ENCODE results near the gene SARS1. TPM values are rescaled to one million over a fixed set of nuclear protein-coding genes. Genes with fewer than 3 reads are reported as not detected.

Gene SARS1
- total RNA-seq, 4 donors from 2014 or later, result 109 to 151 (median 132) TPM

DNA sequence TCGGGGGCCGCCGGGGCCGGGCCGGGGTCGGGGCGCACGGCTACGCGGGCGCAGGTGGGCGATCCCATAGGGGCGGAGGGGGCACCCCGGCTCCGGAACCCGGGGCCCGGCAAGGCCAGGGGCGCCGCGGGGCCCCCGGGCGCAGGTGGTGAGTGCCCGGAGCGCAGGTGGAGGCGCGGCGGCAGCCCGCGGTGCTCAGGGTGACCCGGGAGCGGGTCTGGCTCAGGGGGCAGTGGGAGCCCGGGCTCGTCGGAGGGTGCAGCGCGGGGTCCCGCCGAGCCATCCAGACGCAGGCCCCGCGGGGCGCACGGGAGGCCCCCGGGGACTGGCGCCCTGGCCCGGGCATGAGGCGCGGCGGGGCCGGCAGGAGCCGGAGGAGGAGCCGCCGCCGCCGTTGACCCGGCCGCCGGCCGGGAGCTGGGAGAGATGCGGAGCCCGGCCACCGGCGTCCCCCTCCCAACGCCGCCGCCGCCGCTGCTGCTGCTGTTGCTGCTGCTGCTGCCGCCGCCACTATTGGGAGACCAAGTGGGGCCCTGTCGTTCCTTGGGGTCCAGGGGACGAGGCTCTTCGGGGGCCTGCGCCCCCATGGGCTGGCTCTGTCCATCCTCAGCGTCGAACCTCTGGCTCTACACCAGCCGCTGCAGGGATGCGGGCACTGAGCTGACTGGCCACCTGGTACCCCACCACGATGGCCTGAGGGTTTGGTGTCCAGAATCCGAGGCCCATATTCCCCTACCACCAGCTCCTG is 36.1 kb downstream of the SARS1 start:
- TF ChIP-seq, protein P1, sequence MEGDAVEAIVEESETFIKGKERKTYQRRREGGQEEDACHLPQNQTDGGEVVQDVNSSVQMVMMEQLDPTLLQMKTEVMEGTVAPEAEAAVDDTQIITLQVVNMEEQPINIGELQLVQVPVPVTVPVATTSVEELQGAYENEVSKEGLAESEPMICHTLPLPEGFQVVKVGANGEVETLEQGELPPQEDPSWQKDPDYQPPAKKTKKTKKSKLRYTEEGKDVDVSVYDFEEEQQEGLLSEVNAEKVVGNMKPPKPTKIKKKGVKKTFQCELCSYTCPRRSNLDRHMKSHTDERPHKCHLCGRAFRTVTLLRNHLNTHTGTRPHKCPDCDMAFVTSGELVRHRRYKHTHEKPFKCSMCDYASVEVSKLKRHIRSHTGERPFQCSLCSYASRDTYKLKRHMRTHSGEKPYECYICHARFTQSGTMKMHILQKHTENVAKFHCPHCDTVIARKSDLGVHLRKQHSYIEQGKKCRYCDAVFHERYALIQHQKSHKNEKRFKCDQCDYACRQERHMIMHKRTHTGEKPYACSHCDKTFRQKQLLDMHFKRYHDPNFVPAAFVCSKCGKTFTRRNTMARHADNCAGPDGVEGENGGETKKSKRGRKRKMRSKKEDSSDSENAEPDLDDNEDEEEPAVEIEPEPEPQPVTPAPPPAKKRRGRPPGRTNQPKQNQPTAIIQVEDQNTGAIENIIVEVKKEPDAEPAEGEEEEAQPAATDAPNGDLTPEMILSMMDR (IDR thresholded peaks at IDR 0.05), result no peak
- ATAC-seq (ENCODE audit: low FRiP score), result peak; percentile 37
- DNase-seq (ENCODE audit: low spot score), result no peak

DNA sequence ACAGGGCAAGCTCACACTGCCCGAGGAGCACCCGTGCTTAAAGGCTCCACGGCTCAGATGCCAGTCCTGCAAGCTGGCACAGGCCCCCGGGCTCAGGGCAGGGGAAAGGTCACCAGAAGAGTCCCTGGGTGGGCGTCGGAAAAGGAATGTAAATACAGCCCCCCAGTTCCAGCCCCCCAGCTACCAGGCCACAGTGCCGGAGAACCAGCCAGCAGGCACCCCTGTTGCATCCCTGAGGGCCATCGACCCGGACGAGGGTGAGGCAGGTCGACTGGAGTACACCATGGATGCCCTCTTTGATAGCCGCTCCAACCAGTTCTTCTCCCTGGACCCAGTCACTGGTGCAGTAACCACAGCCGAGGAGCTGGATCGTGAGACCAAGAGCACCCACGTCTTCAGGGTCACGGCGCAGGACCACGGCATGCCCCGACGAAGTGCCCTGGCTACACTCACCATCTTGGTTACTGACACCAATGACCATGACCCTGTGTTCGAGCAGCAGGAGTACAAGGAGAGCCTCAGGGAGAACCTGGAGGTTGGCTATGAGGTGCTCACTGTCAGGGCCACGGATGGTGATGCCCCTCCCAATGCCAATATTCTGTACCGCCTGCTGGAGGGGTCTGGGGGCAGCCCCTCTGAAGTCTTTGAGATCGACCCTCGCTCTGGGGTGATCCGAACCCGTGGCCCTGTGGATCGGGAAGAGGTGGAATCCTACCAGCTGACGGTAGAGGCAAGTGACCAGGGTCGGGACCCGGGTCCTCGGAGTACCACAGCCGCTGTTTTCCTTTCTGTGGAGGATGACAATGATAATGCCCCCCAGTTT is 36.9 kb downstream of the SARS1 start:
- no peak for DNase-seq (ENCODE audit: low spot score)

DNA sequence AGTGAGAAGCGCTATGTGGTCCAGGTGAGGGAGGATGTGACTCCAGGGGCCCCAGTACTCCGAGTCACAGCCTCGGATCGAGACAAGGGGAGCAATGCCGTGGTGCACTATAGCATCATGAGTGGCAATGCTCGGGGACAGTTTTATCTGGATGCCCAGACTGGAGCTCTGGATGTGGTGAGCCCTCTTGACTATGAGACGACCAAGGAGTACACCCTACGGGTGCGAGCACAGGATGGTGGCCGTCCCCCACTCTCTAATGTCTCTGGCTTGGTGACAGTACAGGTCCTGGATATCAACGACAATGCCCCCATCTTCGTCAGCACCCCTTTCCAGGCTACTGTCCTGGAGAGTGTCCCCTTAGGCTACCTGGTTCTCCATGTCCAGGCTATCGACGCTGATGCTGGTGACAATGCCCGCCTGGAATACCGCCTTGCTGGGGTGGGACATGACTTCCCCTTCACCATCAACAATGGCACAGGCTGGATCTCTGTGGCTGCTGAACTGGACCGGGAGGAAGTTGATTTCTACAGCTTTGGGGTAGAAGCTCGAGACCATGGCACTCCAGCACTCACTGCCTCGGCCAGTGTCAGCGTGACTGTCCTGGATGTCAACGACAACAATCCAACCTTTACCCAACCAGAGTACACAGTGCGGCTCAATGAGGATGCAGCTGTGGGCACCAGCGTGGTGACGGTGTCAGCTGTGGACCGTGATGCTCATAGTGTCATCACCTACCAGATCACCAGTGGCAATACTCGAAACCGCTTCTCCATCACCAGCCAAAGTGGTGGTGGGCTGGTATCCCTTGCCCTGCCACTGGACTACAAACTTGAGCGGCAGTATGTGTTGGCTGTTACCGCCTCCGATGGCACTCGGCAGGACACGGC is 37.8 kb downstream of the SARS1 start:
- DNase-seq (ENCODE audit: low spot score) (no peak), ATAC-seq (ENCODE audit: low FRiP score) (no peak)
- TF ChIP-seq, protein P1 (IDR thresholded peaks at IDR 0.05), result no peak

More for the DNA sequence above, 36.9 kb downstream of the SARS1 start:
- TF ChIP-seq, protein P1 (IDR thresholded peaks at IDR 0.05), result no peak
- no peak for ATAC-seq (ENCODE audit: low FRiP score)

DNA sequence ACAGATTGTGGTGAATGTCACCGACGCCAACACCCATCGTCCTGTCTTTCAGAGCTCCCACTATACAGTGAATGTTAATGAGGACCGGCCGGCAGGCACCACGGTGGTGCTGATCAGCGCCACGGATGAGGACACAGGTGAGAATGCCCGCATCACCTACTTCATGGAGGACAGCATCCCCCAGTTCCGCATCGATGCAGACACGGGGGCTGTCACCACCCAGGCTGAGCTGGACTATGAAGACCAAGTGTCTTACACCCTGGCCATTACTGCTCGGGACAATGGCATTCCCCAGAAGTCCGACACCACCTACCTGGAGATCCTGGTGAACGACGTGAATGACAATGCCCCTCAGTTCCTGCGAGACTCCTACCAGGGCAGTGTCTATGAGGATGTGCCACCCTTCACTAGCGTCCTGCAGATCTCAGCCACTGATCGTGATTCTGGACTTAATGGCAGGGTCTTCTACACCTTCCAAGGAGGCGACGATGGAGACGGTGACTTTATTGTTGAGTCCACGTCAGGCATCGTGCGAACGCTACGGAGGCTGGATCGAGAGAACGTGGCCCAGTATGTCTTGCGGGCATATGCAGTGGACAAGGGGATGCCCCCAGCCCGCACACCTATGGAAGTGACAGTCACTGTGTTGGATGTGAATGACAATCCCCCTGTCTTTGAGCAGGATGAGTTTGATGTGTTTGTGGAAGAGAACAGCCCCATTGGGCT is 38.6 kb downstream of the SARS1 start:
- no peak for DNase-seq (ENCODE audit: low spot score)
- no peak for ATAC-seq (ENCODE audit: low FRiP score)
- TF ChIP-seq, protein P1 (IDR thresholded peaks at IDR 0.05), result no peak

DNA sequence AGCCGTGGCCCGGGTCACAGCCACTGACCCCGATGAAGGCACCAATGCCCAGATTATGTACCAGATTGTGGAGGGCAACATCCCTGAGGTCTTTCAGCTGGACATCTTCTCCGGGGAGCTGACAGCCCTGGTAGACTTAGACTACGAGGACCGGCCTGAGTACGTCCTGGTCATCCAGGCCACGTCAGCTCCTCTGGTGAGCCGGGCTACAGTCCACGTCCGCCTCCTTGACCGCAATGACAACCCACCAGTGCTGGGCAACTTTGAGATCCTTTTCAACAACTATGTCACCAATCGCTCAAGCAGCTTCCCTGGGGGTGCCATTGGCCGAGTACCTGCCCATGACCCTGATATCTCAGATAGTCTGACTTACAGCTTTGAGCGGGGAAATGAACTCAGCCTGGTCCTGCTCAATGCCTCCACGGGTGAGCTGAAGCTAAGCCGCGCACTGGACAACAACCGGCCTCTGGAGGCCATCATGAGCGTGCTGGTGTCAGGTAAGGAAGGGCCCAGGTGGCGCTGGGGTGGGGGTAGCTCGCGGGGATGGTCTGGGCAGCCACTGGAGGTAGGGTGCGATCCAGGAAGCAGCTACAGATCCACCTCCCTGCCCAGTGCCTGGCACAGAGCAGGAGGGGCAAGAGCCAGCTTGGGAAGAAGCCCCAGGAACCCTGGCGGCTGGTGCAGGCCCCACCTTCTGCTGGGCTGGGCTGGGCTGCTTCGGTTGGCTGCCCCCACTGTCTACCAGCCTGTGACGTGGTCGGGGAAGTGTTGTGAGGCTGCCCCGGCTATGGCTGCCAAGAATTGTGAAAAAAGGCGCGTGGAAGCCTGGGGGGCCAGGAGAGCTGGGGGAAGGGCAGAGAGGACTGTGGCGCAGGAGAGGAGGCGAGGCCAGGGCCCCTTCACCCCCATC is 39.4 kb downstream of the SARS1 start:
- no peak for DNase-seq (ENCODE audit: low spot score)
- ATAC-seq (ENCODE audit: low FRiP score), result no peak
- TF ChIP-seq, protein P1 (IDR thresholded peaks at IDR 0.05), result no peak
